A172 (cell line): ENCODE measurements around the gene ZDHHC5. TPM values are rescaled to one million over a fixed set of nuclear protein-coding genes. Genes with fewer than 3 reads are reported as not detected.

ENCODE experiments used
- DNase-seq: peaks from one replicate; pipeline ENCODE4 v3.0.0-alpha.2; 2015; ENCODE audit warnings: low spot score
- total RNA-seq: library from RNA; depleted of rRNA; stranded (reverse); fragments of >200 nt; shearing (Covaris generic); gene quantifications from 2 replicates; pipeline ENCODE4 v1.2.3, GENCODE V29; 2014; rRNA removed

ZDHHC5 gene, protein sequence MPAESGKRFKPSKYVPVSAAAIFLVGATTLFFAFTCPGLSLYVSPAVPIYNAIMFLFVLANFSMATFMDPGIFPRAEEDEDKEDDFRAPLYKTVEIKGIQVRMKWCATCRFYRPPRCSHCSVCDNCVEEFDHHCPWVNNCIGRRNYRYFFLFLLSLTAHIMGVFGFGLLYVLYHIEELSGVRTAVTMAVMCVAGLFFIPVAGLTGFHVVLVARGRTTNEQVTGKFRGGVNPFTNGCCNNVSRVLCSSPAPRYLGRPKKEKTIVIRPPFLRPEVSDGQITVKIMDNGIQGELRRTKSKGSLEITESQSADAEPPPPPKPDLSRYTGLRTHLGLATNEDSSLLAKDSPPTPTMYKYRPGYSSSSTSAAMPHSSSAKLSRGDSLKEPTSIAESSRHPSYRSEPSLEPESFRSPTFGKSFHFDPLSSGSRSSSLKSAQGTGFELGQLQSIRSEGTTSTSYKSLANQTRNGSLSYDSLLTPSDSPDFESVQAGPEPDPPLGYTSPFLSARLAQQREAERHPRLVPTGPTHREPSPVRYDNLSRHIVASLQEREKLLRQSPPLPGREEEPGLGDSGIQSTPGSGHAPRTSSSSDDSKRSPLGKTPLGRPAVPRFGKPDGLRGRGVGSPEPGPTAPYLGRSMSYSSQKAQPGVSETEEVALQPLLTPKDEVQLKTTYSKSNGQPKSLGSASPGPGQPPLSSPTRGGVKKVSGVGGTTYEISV
- total RNA-seq: 20.7 and 21.4 TPM in 2 replicates

DNA sequence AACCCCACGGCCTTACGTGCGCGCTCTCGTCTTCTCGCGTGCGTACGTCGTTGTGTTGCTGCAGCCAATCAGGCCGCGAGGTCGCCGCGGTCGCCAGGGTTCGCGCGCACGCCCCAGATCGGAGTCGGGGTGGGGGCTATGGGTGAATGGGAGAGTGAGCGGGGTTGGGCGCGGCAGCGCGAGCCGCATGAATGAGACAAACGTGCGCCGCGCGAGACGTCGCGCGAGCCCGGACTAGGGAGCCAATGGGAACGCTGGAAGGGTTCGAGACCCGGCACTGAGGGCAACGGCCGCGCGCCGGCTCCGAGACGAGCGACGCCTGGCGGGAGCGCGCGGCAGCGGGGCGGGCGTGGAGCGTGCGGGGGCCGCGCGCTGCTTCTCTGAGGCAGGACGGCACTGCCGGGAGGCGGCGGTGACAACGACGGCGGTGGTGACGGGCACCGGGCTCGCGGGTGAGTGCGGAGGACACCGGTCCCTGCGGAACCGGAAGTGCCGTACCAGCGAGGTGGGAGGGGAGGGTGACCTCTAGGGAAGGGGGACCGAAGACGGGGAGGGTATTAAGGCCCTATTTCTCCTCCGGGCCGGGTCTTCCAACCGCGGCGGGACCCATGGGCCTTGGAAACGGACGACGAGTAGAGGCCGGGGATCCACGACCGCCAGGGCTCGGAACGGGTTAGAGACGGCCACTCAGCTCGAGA, at the start of gene ZDHHC5:
ZDHHC5 (plus strand) TSS at position 379 of the 698 bp plus-strand sequence. CDS start 4,977 bp downstream, outside the sequence.
- DNase-seq: peak; percentile 89

GRCh38 chr11:57618438-57618837, 49.5 kb upstream of the ZDHHC5 start:
- no peak for DNase-seq

DNA sequence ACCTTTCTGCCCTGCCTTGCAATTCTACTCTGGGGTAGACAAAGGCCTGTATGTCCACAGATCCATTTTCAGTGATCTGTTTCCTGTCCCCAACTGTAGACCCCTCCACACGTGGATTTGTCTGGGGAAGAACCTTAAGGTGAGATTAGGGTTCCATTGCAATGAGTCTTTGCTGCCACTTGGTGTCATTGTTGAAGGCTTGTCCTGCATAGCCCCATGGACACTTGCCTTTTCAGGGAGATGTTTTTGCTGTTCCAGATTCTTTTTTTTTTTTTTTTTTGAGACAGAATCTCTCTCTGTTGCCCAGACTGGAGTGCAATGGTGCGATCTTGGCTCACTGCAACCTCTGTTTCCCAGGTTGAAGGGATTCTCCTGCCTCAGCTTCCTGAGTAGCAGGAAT, 48.6 kb upstream of the ZDHHC5 start:
- no peak for DNase-seq

DNA sequence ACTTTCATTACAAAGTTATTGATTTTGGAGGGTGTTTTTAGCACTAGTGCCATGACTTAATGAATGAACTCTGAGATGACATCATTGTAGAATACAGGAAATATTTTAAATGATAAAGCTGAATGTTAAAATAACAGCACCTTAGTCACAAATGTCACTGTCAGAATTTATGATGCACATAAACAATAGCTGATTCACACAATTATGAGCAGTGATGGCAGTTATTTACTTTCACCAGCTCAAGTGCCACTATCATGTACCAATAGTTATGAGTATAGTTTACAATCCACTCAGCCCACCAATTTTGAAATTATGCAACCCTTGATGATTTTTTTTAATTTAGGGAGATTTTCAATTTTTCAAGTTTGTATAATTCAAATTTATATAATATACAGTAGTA, 47.4 kb upstream of the ZDHHC5 start:
- DNase-seq: no peak

DNA sequence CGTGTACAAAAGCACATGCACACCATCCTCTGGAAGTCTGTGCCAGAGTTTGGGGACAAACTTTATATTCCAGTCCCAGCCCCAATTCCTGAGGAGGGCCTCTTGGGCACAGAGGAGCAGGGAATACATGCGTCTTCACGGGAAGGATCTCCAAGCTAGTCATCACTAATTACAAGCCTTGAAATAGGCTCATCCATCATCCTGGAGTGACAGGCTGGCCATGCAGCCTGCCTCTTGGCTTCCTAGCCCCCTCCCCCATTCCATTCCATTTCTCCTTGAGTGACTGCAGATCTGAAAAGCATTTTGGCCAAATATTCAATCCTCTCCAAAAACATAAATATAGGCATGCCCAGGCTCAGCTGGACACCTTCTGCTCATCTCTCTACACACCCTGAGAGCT, 45.7 kb upstream of the ZDHHC5 start:
- DNase-seq: no peak

DNA sequence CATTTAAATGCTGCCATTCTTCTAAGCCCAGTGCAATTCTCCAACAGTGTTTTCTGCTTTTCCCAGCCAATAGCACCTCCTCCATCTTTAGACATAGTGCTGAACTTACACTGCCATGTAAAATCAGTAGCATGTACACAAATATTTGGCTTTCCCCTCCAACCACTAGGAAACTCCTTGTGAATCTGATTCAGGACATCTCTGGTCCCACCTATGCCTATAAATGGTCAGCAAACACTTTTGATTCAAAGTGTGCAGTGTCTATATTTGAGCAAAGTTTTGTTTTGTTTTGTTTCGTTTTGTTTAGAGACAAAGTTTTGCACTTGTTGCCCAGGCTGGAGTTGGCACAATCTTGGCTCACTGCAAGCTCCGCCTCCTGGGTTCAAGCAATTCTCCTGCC, 43.0 kb upstream of the ZDHHC5 start:
- DNase-seq: no peak

DNA sequence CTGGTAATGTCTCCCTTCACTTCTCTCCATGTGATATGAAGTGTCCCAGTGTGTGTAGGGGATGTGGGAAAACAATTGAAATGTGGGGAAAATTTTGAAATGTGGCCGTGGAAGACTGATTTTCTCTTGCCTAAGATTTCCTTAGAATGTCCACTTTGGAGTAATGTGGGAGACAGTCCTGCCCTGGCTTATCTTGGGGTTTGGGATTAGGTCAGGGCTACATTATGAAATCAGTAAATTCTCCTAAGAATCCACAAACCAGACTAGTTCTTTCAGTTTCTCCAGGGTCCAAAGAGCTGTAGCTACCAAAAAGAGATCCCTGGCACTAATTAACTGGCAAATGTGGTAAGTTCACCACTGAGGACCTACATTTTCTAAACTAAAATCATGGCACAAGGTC, 41.0 kb upstream of the ZDHHC5 start:
- DNase-seq: no peak

DNA sequence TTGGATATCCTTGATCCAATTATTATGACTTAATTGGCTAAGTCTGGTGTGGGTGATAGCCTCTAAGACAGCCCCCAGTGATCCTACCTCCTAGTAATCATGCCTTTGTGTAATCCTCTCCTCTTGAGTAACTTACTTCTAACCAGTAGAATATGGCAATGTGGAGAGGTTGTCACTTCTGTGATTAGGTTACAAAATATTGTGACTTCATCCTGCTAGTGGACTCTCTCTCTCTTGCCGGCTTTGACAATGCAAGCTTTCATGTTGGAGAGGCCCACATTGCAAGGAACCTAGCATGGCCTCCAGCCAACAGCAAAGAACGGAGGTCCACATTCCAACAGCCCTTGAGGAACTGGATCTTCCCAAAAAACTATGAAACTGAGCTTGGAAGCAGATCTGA, 37.7 kb upstream of the ZDHHC5 start:
- DNase-seq: no peak

- DNase-seq: no peak
Measured at GRCh38 chr11:57632116-57632515, 35.8 kb upstream of the ZDHHC5 start.

DNA sequence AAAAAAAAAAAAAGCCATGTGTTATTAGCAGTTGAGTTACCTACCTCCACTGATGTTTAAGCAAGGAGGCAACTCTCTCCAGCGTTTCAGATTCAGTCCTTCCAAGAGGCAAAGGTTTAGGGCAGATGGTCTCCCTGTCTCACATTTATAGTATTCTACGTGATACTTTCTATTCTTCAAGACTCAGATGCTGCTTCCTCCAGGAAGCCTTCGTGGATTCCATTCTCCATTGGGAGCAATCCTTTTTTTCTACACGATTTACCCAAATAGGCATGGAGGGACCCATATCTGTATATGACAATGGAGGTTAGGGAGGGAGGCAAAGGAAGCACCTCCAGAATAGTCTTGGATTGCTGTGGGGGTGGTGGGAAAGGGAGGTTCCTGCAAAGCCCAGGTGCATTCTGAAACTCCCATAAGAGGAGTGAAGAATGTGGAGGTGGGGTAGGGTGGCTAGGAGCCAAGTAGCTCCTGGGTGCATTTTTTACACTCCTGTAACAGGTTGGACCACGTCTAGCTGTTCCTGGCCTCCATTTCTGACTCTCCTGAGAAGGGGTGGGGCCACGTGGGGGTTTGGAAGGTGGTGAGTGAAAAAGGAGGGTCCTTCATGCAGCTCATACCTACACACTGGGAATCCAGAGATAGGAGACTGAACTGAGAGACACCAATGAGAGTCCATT, 34.4 kb upstream of the ZDHHC5 start:
- DNase-seq: no peak

GRCh38 chr11:57634311-57634710, 33.6 kb upstream of the ZDHHC5 start:
- DNase-seq: no peak

- DNase-seq: no peak
Measured at GRCh38 chr11:57635246-57635645, 32.7 kb upstream of the ZDHHC5 start.

DNA sequence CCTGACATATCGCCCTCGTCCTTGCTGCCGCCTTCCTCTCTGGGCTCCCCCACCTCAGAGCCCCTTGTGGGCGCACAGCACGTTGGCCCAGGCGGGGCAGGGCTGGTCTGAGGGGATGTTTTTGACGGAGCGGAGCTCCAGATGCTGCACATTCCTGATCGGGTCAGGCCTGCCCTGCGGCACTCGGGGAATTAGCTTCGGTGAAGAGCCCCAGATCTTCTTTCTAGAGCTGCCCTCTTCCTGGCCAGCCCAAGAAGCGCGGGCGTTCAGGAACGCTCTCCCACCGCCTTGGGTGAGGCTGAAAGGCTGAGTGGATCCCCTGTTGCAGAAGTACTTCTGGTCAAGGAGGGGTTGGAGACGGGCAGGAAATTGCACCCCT, 30.3 kb upstream of the ZDHHC5 start:
- no peak for DNase-seq

- peak; percentile 85 for DNase-seq
Measured at GRCh38 chr11:57638005-57638781, 29.7 kb upstream of the ZDHHC5 start.

- DNase-seq: no peak
Measured at GRCh38 chr11:57638811-57639320, 29.0 kb upstream of the ZDHHC5 start.

- peak; percentile 22 for DNase-seq
Measured at GRCh38 chr11:57639321-57640067, 28.4 kb upstream of the ZDHHC5 start.

GRCh38 chr11:57640068-57640800, 27.7 kb upstream of the ZDHHC5 start:
- no peak for DNase-seq

DNA sequence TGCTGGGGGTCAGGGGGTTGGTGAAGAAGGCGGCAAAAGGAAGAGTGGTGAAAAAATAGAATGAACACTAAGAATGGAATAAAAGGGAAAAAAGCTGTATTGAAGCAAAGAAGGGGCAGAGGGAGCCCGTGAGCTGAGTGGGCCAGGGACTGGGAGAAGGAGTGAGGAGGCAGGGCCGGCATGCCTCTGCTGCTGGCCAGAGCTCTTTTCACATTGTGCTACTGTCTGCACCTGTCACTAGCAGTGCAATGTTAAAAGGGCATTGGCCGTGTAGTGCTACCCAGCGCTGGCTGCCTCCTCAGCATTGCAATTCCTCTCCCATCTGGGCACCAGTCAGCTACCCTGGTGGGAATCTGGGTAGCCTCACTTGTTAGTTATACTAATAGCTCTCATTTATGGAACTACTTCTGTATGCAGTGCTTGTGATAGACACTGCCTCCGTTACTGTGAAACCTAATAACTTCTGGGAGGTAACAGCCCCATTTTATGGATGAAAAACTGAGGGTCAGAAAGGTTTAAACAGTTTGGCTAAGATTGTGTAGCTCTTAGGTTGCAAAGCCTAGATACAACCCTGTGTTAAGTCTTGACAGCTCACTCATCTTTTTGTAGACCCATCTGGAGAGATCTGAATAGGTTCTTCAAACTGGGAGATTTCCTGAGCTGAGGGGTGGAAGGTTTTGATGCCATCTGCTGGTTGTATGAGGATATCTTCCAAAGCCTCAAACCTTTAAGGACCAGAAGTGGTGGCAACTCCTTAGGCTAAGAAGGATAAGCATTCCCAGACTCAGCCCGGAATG, 26.7 kb upstream of the ZDHHC5 start:
- peak; percentile 40 for DNase-seq

DNA sequence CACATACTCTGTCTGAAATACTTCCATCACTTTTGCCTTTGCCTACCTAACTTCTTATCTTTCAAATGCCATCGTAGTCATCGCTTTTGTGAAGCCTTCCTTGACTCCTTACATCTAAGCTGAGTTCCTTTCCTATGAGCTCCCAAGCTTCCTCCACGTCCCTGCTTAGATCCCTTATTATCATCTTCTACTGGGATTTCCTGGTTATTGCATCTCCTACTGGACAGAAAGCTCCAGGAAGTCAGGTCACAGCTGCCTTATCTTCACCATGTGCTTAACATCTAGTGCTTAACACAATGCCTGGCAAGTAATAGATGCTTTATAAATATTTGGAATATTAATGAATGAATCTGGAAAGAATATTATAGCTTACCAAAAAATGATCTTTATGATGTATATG, 24.1 kb upstream of the ZDHHC5 start:
- peak; percentile 10 for DNase-seq
